OCI-LY7 (cell line): ENCODE data around the gene TMEM239.

ENCODE experiments used
- CTCF ChIP-seq: fragments of 200-600 bp; sonication (generic); conservative IDR thresholded peaks from 2 replicates; pipeline ENCODE4 v1.5.1; 2014; ENCODE audit warnings: mild to moderate bottlenecking, antibody characterized with exemption, low read length, moderate library complexity, mixed read lengths
- EZH2phosphoT487 ChIP-seq: fragments of 200-600 bp; sonication (generic); IDR thresholded peaks from 2 replicates; pipeline ENCODE4 v1.6.1; 2018; ENCODE audit warnings: low read depth, borderline replicate concordance, mild to moderate bottlenecking, mixed run types, antibody characterized with exemption, low read length, moderate library complexity, mixed read lengths

- TF ChIP-seq CTCF = peak; percentile 52; the same call in 1 of the 2 replicates
- TF ChIP-seq EZH2phosphoT487 = no peak
Observed at GRCh38 chr20:2780948-2781347, 35.2 kb upstream of the TMEM239 start.
